Prostate gland (tissue), 2 donors: ENCODE results near the gene SH2D3A. TPM values are rescaled to one million over a fixed set of nuclear protein-coding genes. Genes with fewer than 3 reads are reported as not detected.
A peak's percentile ranks its signal among the peaks of the same experiment; 100 is the strongest.

Source experiments
- DNase-seq: peaks from one replicate; pipeline ENCODE4 v3.0.0-alpha.2; 2019; ENCODE audit warnings: low spot score
- H3K27ac ChIP-seq, 2 donors: fragments of 200-600 bp; sonication (generic); 2 replicates each; pipeline ENCODE4 v1.5.1; 2017 to 2019
- H3K27me3 ChIP-seq: fragments of 200-600 bp; sonication (generic); replicated peaks from 2 replicates; pipeline ENCODE4 v1.5.1; 2019; ENCODE audit not compliant: insufficient read depth
- H3K36me3 ChIP-seq, 2 donors: fragments of 200-600 bp; sonication (generic); 1 replicate in 1 of 2; 2 replicates in 1 of 2; pipeline versions ENCODE4 v1.5.1 to v1.8.1; 2017 to 2019
- H3K4me1 ChIP-seq: fragments of 200-600 bp; sonication (generic); replicated peaks from 2 replicates; pipeline ENCODE4 v1.5.1; 2019
- H3K4me3 ChIP-seq, 2 donors: fragments of 200-600 bp; sonication (generic); 2 replicates each; pipeline ENCODE4 v1.5.1; 2017 to 2019
- H3K9me3 ChIP-seq: fragments of 200-600 bp; sonication (generic); 2 replicates; pipeline ENCODE4 v1.5.1; 2017
- CTCF ChIP-seq, 4 experiments: fragments of 200-600 bp in 2 of 4; fragments of 450-650 bp in 2 of 4; sonication (generic) in 2 of 4; IDR thresholded peaks; 1 replicate in 3 of 4; 2 replicates in 1 of 4; pipeline ENCODE4 v1.5.1; 2016 to 2019; ENCODE audit warnings: antibody characterized with exemption in 4 of 4, mild to moderate bottlenecking in 2 of 4, moderate library complexity in 2 of 4
- POLR2A ChIP-seq: fragments of 450-650 bp; IDR thresholded peaks from one replicate; pipeline ENCODE4 v1.6.1; 2016; ENCODE audit warnings: antibody characterized with exemption, mild to moderate bottlenecking
- POLR2AphosphoS5 ChIP-seq: sonication (generic); formaldehyde crosslinking; IDR thresholded peaks from one replicate; pipeline ENCODE4 v1.6.1; 2017; ENCODE audit warnings: antibody characterized with exemption
- WGBS: methylation state at CpG from one replicate; pipeline ENCODE4 v1.1.5; 2018; 5-methylcytosine and 5-hydroxymethylcytosine counted together
- intact Hi-C: fragments of 100-400 bp; cut with DNase I; formaldehyde crosslinking; loops from one replicate; pipeline ENCODE4 v1.14.2; 2022
- total RNA-seq, 2 donors: library from RNA; depleted of rRNA; stranded (reverse); fragments of >200 nt; gene quantifications; one replicate each; pipeline ENCODE4 v1.1.0, GENCODE V29; 2016

Gene SH2D3A
- total RNA-seq, 2 donors from 2014 or later, result 35.5 to 45.1 TPM

- no peak for DNase-seq
- intact Hi-C loops, result loop anchor here (10.0 kb wide), 1 partner anchor 196 kb away; the partner anchor contains the start of gene TNFSF9
- no peaks in the 10 kb centered on the region for H3K9me3 ChIP-seq
- peak overlapping the region; percentile 75 to 78 for H3K27ac ChIP-seq
- peak overlapping the region in 1 of 2 donors; percentile 32 for H3K4me3 ChIP-seq
- TF ChIP-seq POLR2AphosphoS5 (no peak), POLR2A (no peak), CTCF (IDR thresholded peaks at IDR 0.05) (no peak)
- WGBS, result 88% methylated on average over 17 of the region's 30 CpGs
- no peaks in the 10 kb centered on the region for H3K27me3 ChIP-seq
- H3K36me3 ChIP-seq, result peaks cover 0 to 7% of the 10 kb centered on the region in 2 donors
- H3K4me1 ChIP-seq, result peaks cover 8% of the 10 kb centered on the region
These were observed 36.1 kb downstream of the SH2D3A start for GRCh38 chr19:6730941-6731670.

GRCh38 chr19:6730153-6730804, 37.0 kb downstream of the SH2D3A start:
- Histone ChIP-seq H3K27ac (peak overlapping the region; percentile 75 to 78), H3K27me3 (no peaks in the 10 kb centered on the region), H3K4me1 (no peaks in the 10 kb centered on the region), H3K9me3 (no peaks in the 10 kb centered on the region), H3K36me3 (peaks cover 0 to 7% of the 10 kb centered on the region in 2 donors), H3K4me3 (peak overlapping the region; percentile 6 to 32)
- WGBS, result 55% methylated on average over 27 of the region's 27 CpGs
- intact Hi-C loops, result loop anchor here (10.0 kb wide), 1 partner anchor 195 kb away; the partner anchor contains the start of gene TNFSF9
- peak; percentile 94 for DNase-seq
- TF ChIP-seq POLR2AphosphoS5 (peak; percentile 71), POLR2A (peak; percentile 64), CTCF (IDR thresholded peaks at IDR 0.05) (no peak)

- WGBS, result 79% methylated on average over 23 of the region's 23 CpGs
- Histone ChIP-seq H3K27ac (peak overlapping the region; percentile 75 to 78), H3K9me3 (no peaks in the 10 kb centered on the region), H3K27me3 (no peaks in the 10 kb centered on the region), H3K4me1 (no peaks in the 10 kb centered on the region), H3K4me3 (peak overlapping the region; percentile 6 to 32), H3K36me3 (peaks cover 0 to 7% of the 10 kb centered on the region in 2 donors)
- intact Hi-C loops, result loop anchor here (10.0 kb wide), 1 partner anchor 195 kb away; the partner anchor contains the start of gene TNFSF9
- no peak for TF ChIP-seq POLR2AphosphoS5
- TF ChIP-seq CTCF (IDR thresholded peaks at IDR 0.05), result no peak
- TF ChIP-seq POLR2A, result no peak
- no peak for DNase-seq
These were observed 37.6 kb downstream of the SH2D3A start for GRCh38 chr19:6729573-6730152.

- H3K27ac ChIP-seq, result no peak overlapping the region
- peaks cover 0 to 7% of the 10 kb centered on the region in 2 donors for H3K36me3 ChIP-seq
- intact Hi-C loops, result no loop called here
- no peaks in the 10 kb centered on the region for H3K9me3 ChIP-seq
- WGBS, result 38% methylated on average over 8 of the region's 8 CpGs
- H3K4me3 ChIP-seq, result no peak overlapping the region
- no peaks in the 10 kb centered on the region for H3K4me1 ChIP-seq
- H3K27me3 ChIP-seq, result no peaks in the 10 kb centered on the region
- TF ChIP-seq CTCF (IDR thresholded peaks at IDR 0.05), result no peak
- no peak for TF ChIP-seq POLR2AphosphoS5
- TF ChIP-seq POLR2A, result no peak
- DNase-seq, result no peak
These were observed 38.9 kb downstream of the SH2D3A start for GRCh38 chr19:6728346-6728745.
